Endodermal cell (in vitro differentiated cells): ENCODE results near the gene CACTIN. TPM values are rescaled to one million over a fixed set of nuclear protein-coding genes. Genes with fewer than 3 reads are reported as not detected.

Source experiments
- DNase-seq: peaks from one replicate; pipeline ENCODE4 v3.0.0-alpha.2; 2017
- H3K27ac ChIP-seq: 2 replicates; pipeline ENCODE4 v1.5.1; 2013; ENCODE audit warnings: mild to moderate bottlenecking, low read depth, low read length, moderate library complexity
- H3K27me3 ChIP-seq: 2 replicates; pipeline ENCODE4 v1.6.1; 2013; ENCODE audit warnings: mild to moderate bottlenecking, low read length, moderate library complexity; ENCODE audit not compliant: insufficient read depth, control insufficient read depth, poor library complexity, severe bottlenecking
- H3K36me3 ChIP-seq: 2 replicates; pipeline ENCODE4 v1.7.0; 2013; ENCODE audit warnings: mild to moderate bottlenecking, low read length, moderate library complexity; ENCODE audit not compliant: control insufficient read depth, insufficient read depth
- H3K4me1 ChIP-seq: one replicate; pipeline ENCODE4 v1.7.0; 2013; ENCODE audit warnings: low read length; ENCODE audit not compliant: control insufficient read depth, insufficient read depth
- H3K4me3 ChIP-seq: 2 replicates; pipeline ENCODE4 v1.5.1; 2013; ENCODE audit warnings: mild to moderate bottlenecking, low read length, moderate library complexity
- H3K9ac ChIP-seq: 2 replicates; pipeline ENCODE4 v1.6.1; 2013; ENCODE audit warnings: mild to moderate bottlenecking, low read length, moderate library complexity; ENCODE audit not compliant: poor library complexity, severe bottlenecking; ENCODE audit errors: extremely low read depth
- H3K9me3 ChIP-seq: 2 replicates; pipeline ENCODE4 v1.6.1; 2013; ENCODE audit warnings: mild to moderate bottlenecking, low read length, moderate library complexity; ENCODE audit not compliant: control insufficient read depth
- H3K27ac Mint-ChIP-seq: 2 replicates; pipeline ENCODE4 v1.8.0; 2020; ENCODE audit warnings: mixed read lengths
- H3K27me3 Mint-ChIP-seq: 2 replicates; pipeline ENCODE4 v1.8.0; 2021; ENCODE audit warnings: mild to moderate bottlenecking, mixed read lengths; ENCODE audit not compliant: insufficient read depth
- H3K36me3 Mint-ChIP-seq: 2 replicates; pipeline ENCODE4 v1.8.0; 2020; ENCODE audit warnings: low read depth, mixed read lengths
- H3K4me1 Mint-ChIP-seq: 2 replicates; pipeline ENCODE4 v1.8.0; 2020; ENCODE audit warnings: mixed read lengths
- H3K4me3 Mint-ChIP-seq: 2 replicates; pipeline ENCODE4 v1.8.0; 2020; ENCODE audit warnings: mild to moderate bottlenecking, moderate library complexity, mixed read lengths
- H3K9me3 Mint-ChIP-seq: 2 replicates; pipeline ENCODE4 v1.8.0; 2020; ENCODE audit warnings: mild to moderate bottlenecking, mixed read lengths
- CTCF ChIP-seq: fragments of 200-600 bp; sonication (generic); conservative IDR thresholded peaks from 2 replicates; pipeline ENCODE4 v1.5.0; 2021; ENCODE audit warnings: antibody characterized with exemption, mild to moderate bottlenecking
- WGBS, 2 experiments: methylation state at CpG; one replicate each; pipeline versions ENCODE4 v1.1.5 to v1.1.7; 2013; ENCODE audit warnings: missing lambda C conversion rate in 2 of 2, mixed read lengths in 1 of 2; ENCODE audit not compliant: insufficient coverage in 1 of 2, insufficient read length in 1 of 2; 5-methylcytosine and 5-hydroxymethylcytosine counted together
- total RNA-seq, 2 donors: library from RNA; stranded (reverse); fragmentation: NEBNext Ultra II Directional in 1 of 2; extraction: Animal tissue kit (Norgen Biotek cat#: 25700) in 1 of 2; gene quantifications; 2 replicates in 1 of 2; 3 replicates in 1 of 2; pipeline ENCODE4 v1.2.1, GENCODE V29; 2021

Gene CACTIN
- total RNA-seq, 2 donors from 2014 or later, result 31.5 to 33.5 TPM

- H3K27me3 ChIP-seq, result no peaks in the 10 kb centered on the region
- Mint-ChIP-seq H3K27me3 (no peaks in the 10 kb centered on the region), H3K9me3 (no peaks in the 10 kb centered on the region), H3K4me3 (no peak overlapping the region), H3K4me1 (no peaks in the 10 kb centered on the region), H3K27ac (no peak overlapping the region), H3K36me3 (peaks cover 44% of the 10 kb centered on the region)
- H3K36me3 ChIP-seq, result peaks cover 32% of the 10 kb centered on the region
- no peak overlapping the region for H3K9ac ChIP-seq
- TF ChIP-seq CTCF, result no peak
- DNase-seq, result no peak
- whole genome bisulfite sequencing, 2 experiments, result 94 to 96% methylated on average over 27 to 39 of the region's 39 CpGs
- no peaks in the 10 kb centered on the region for H3K4me1 ChIP-seq
- no peaks in the 10 kb centered on the region for H3K9me3 ChIP-seq
- no peak overlapping the region for H3K4me3 ChIP-seq
- H3K27ac ChIP-seq, result no peak overlapping the region
Measured at GRCh38 chr19:3658004-3658869, 31.6 kb upstream of the CACTIN start.

GRCh38 chr19:3657395-3657769 lies 30.8 kb upstream of the CACTIN start:
- Histone ChIP-seq H3K36me3 (peaks cover 32% of the 10 kb centered on the region), H3K27ac (no peak overlapping the region), H3K9ac (no peak overlapping the region), H3K4me1 (no peaks in the 10 kb centered on the region), H3K4me3 (no peak overlapping the region), H3K9me3 (no peaks in the 10 kb centered on the region), H3K27me3 (no peaks in the 10 kb centered on the region)
- Mint-ChIP-seq H3K4me1 (no peaks in the 10 kb centered on the region), H3K27me3 (no peaks in the 10 kb centered on the region), H3K36me3 (peaks cover 46% of the 10 kb centered on the region), H3K9me3 (no peaks in the 10 kb centered on the region), H3K27ac (no peak overlapping the region), H3K4me3 (no peak overlapping the region)
- WGBS, 2 experiments, result 96 to 97% methylated on average over 13 to 16 of the region's 16 CpGs
- TF ChIP-seq CTCF, result no peak
- DNase-seq, result no peak

- H3K27me3 Mint-ChIP-seq, result no peaks in the 10 kb centered on the region
- Histone ChIP-seq H3K4me1 (no peaks in the 10 kb centered on the region), H3K4me3 (no peak overlapping the region), H3K9me3 (no peaks in the 10 kb centered on the region), H3K36me3 (peaks cover 29% of the 10 kb centered on the region), H3K27ac (no peak overlapping the region), H3K27me3 (no peaks in the 10 kb centered on the region), H3K9ac (no peak overlapping the region)
- H3K9me3 Mint-ChIP-seq, result no peaks in the 10 kb centered on the region
- H3K4me1 Mint-ChIP-seq, result no peaks in the 10 kb centered on the region
- TF ChIP-seq CTCF, result peak; percentile 20
- H3K4me3 Mint-ChIP-seq, result no peak overlapping the region
- H3K27ac Mint-ChIP-seq, result no peak overlapping the region
- DNase-seq, result no peak
- peaks cover 48% of the 10 kb centered on the region for H3K36me3 Mint-ChIP-seq
- 95 to 100% methylated on average over 13 to 19 of the region's 19 CpGs for WGBS, 2 experiments
Measured at GRCh38 chr19:3656747-3657394, 30.3 kb upstream of the CACTIN start.
